Ovary (tissue), 9 donors: ENCODE measurements around the gene CROCC. TPM values are rescaled to one million over a fixed set of nuclear protein-coding genes. Genes with fewer than 3 reads are reported as not detected.
A peak's percentile ranks its signal among the peaks of the same experiment; 100 is the strongest.

Experiments used
- DNase-seq, 5 donors: peaks; one replicate each; pipeline ENCODE4 v3.0.0-alpha.2; 2019 to 2020
- H3K27ac ChIP-seq, 2 donors: fragments of 200-600 bp; one replicate each; pipeline versions ENCODE4 v1.5.1 to v1.8.0; 2019 to 2022
- H3K27me3 ChIP-seq: fragments of 200-600 bp; one replicate; pipeline ENCODE4 v1.8.0; 2022
- H3K36me3 ChIP-seq: fragments of 200-600 bp; sonication (generic); one replicate; pipeline ENCODE4 v1.5.1; 2019
- H3K4me1 ChIP-seq: one replicate; pipeline ENCODE4 v1.8.1; 2013; ENCODE audit warnings: mild to moderate bottlenecking, moderate library complexity; ENCODE audit not compliant: insufficient read depth
- H3K4me3 ChIP-seq: fragments of 200-600 bp; sonication (generic); one replicate; pipeline ENCODE4 v1.5.1; 2017
- H3K9me3 ChIP-seq, 2 donors: fragments of 200-600 bp in 1 of 2; sonication (generic) in 1 of 2; one replicate each; pipeline versions ENCODE4 v1.5.1 to v1.8.1; 2013 to 2019; ENCODE audit warnings: mild to moderate bottlenecking in 1 of 2, moderate library complexity in 1 of 2
- EP300 ChIP-seq: sonication (generic); formaldehyde crosslinking; IDR thresholded peaks from one replicate; pipeline ENCODE4 v1.6.1; 2017; ENCODE audit warnings: antibody characterized with exemption
- POLR2A ChIP-seq: fragments of 450-650 bp; IDR thresholded peaks from one replicate; pipeline ENCODE4 v1.6.1; 2017; ENCODE audit warnings: antibody characterized with exemption, mild to moderate bottlenecking, moderate library complexity
- WGBS, 3 donors: extraction: QIAGEN DNeasy Blood & Tissue Kit in 1 of 3; methylation state at CpG; one replicate each; pipeline versions ENCODE4 v1.1.5 to v1.1.7; 2013 to 2017; 5-methylcytosine and 5-hydroxymethylcytosine counted together
- intact Hi-C, 4 donors: fragments of 100-400 bp; cut with DNase I; formaldehyde crosslinking; loops; one replicate each; pipeline versions ENCODE4 v1.11.0 to v1.15.1; 2022 to 2023
- polyA plus RNA-seq, 2 donors: library from polyadenylated mRNA; stranded (reverse); fragments of 200-250 nt in 1 of 2; fragments of 350-450 nt in 1 of 2; fragmentation: Illumina TruSeq in 1 of 2; extraction: RNeasy Lipid Tissue Mini Kit (QIAGEN cat#74804) in 1 of 2; gene quantifications; one replicate each; pipeline ENCODE4 v1.2.3, GENCODE V29; 2013 to 2014
- total RNA-seq, 7 donors: library from RNA; depleted of rRNA in 2 of 7; stranded (reverse); fragments of >200 nt in 2 of 7; fragmentation: NEBNext Ultra II Directional in 3 of 7; extraction: Animal tissue kit (Norgen Biotek cat#: 25700) in 3 of 7; gene quantifications; one replicate each; pipeline versions ENCODE4 v1.1.0 to v1.2.4, GENCODE V29; 2016 to 2023
- TF ChIP-seq, protein P1 (sequence below), 3 donors: fragments of 450-650 bp in 2 of 3; fragments of 200-600 bp in 1 of 3; IDR thresholded peaks; one replicate each; pipeline versions ENCODE4 v1.5.1 to v1.8.0; 2016 to 2022; ENCODE audit warnings: antibody characterized with exemption in 3 of 3, mild to moderate bottlenecking in 1 of 3
- donor health status: DM: no; HTN: no; CAD: no; lungs with moderate emphysema.
- donor health status: DM: no; HTN: no; CAD: no.
- donor health status: Bipolar disorder and iron deficiency.
- donor health status: DM: yes; HTN: yes; CAD: no.
- donor health status: DM: no; HTN: no; CAD: no.
- donor health status: DM: yes; HTN: yes; CAD: no.

Gene CROCC
- total and polyA plus RNA-seq, 9 donors: 1.7 to 49.1 (median 33.6) TPM

GRCh38 chr1:17013491-17014320 is 92.0 kb downstream of the CROCC start:
- DNase-seq: peak in 1 of 5 donors; percentile 16
- TF ChIP-seq EP300 (no peak), POLR2A (no peak)
- TF ChIP-seq, protein P1, sequence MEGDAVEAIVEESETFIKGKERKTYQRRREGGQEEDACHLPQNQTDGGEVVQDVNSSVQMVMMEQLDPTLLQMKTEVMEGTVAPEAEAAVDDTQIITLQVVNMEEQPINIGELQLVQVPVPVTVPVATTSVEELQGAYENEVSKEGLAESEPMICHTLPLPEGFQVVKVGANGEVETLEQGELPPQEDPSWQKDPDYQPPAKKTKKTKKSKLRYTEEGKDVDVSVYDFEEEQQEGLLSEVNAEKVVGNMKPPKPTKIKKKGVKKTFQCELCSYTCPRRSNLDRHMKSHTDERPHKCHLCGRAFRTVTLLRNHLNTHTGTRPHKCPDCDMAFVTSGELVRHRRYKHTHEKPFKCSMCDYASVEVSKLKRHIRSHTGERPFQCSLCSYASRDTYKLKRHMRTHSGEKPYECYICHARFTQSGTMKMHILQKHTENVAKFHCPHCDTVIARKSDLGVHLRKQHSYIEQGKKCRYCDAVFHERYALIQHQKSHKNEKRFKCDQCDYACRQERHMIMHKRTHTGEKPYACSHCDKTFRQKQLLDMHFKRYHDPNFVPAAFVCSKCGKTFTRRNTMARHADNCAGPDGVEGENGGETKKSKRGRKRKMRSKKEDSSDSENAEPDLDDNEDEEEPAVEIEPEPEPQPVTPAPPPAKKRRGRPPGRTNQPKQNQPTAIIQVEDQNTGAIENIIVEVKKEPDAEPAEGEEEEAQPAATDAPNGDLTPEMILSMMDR (IDR thresholded peaks at IDR 0.05): no peak

DNA sequence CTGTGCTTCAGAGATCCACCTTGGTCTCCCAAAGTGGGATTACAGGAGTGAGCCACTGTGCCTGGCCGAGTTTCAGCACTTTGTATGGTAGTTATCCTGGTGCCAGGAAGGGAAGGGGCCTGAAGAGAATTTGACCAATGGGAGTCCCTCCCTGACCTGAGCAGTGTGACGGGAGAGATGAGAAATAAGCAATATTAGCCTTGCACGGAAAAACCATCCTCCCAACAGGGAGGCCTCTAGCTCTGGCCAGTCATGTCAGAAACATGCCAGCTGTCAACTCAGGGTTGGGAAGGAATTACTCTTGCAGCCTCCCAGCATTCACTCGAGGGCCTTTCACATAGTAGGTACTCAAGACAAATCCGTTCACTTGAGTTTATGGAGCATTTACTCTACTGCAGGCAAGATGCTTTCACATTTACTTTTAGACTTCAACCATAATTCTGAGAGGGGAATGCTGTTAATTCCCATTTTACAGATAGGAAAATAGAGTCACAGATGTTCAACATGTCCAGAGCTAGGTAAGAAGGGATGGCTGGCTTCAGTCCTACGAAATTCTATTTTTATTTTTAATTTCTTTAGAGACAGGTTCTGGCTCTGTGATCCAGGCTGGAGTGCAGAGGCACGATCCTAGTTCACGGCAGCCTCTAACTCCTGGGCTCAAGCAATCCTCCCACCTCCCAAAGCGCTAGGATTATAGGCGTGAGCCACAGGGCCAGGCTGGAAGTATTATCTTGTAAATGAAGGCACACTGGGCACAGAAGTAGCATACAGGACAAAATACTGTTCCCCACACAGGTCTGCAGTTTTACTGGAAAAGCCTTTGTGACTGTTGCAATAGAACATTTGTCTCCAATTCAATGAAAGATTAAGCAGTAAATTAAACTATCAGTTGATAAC is 93.2 kb downstream of the CROCC start:
- TF ChIP-seq, protein P1 (IDR thresholded peaks at IDR 0.05): no peak
- no peak for TF ChIP-seq POLR2A
- no peak for TF ChIP-seq EP300
- no peak overlapping the region for H3K4me3 ChIP-seq
- WGBS, 3 donors: 53 to 60% (median 57%) methylated on average over 10 of the region's 10 CpGs
- no peak overlapping the region for H3K27ac ChIP-seq
- intact Hi-C loops: no loop called here
- no peaks in the 10 kb centered on the region for H3K9me3 ChIP-seq
- no peaks in the 10 kb centered on the region for H3K27me3 ChIP-seq
- peak in 1 of 5 donors; percentile 9 for DNase-seq
- H3K36me3 ChIP-seq: no peaks in the 10 kb centered on the region
- H3K4me1 ChIP-seq: peaks cover 12% of the 10 kb centered on the region

More at GRCh38 chr1:17013491-17014320, 92.0 kb downstream of the CROCC start:
- no peak overlapping the region for H3K4me3 ChIP-seq
- H3K27me3 ChIP-seq: no peaks in the 10 kb centered on the region
- H3K4me1 ChIP-seq: peaks cover 12% of the 10 kb centered on the region
- 52 to 61% (median 52%) methylated on average over 13 of the region's 13 CpGs for WGBS, 3 donors
- H3K36me3 ChIP-seq: no peaks in the 10 kb centered on the region
- intact Hi-C loops: no loop called here
- H3K27ac ChIP-seq: no peak overlapping the region
- H3K9me3 ChIP-seq: no peaks in the 10 kb centered on the region

DNA sequence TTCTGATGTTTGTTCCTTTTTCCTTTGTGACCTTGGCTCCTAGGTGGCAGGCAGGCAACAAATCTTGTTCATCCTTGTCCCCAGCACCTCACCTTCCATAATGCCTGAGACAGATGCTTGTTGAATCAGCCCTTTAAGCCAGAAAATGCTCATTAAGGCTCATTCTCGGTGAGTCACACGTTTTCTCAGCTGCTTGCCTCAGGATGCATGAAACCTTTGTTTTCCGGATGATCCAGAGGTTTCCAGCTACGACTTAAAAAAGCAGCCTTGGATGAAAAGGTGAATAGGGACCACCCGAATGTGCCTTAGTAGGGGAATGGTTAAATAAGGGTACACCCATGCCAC is 94.6 kb downstream of the CROCC start:
- Histone ChIP-seq H3K9me3 (no peaks in the 10 kb centered on the region), H3K27ac (no peak overlapping the region), H3K36me3 (no peaks in the 10 kb centered on the region), H3K4me3 (no peak overlapping the region), H3K4me1 (peaks cover 8% of the 10 kb centered on the region), H3K27me3 (no peaks in the 10 kb centered on the region)
- TF ChIP-seq POLR2A (no peak), EP300 (no peak)
- TF ChIP-seq, protein P1 (IDR thresholded peaks at IDR 0.05): no peak
- intact Hi-C loops: no loop called here
- WGBS, 3 donors: 49 to 53% (median 52%) methylated on average over 5 of the region's 5 CpGs
- peak in 1 of 5 donors; percentile 4 for DNase-seq

DNA sequence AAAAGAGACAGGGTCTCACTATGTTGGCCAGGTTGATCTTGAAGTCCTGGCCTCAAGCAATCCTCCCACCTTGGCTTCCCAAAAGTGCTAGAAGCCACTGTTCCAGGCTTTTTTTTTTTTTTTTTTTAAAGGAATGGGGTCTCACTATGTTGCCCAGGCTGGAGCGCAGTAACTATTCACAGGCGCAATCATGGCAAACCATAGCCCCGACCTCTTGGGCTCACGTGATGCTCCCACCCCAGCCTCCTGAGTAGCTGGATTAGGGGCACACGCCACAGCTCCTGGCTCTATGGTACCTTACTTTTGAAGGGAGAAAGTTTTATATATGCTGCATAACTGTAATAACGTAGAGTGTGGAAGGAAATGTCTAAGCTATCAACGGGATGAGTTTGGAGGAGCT is 95.7 kb downstream of the CROCC start:
- Histone ChIP-seq H3K36me3 (no peaks in the 10 kb centered on the region), H3K27ac (no peak overlapping the region), H3K4me1 (peaks cover 3% of the 10 kb centered on the region), H3K27me3 (no peaks in the 10 kb centered on the region), H3K9me3 (no peaks in the 10 kb centered on the region), H3K4me3 (no peak overlapping the region)
- intact Hi-C loops: no loop called here
- TF ChIP-seq EP300 (no peak), POLR2A (no peak)
- TF ChIP-seq, protein P1 (IDR thresholded peaks at IDR 0.05): no peak
- WGBS, 3 donors: 90 to 96% (median 92%) methylated on average over 7 of the region's 7 CpGs
- DNase-seq: peak in 1 of 5 donors; percentile 8
